ENCODE data around the gene AHCTF1. TPM values are rescaled to one million over a fixed set of nuclear protein-coding genes. Genes with fewer than 3 reads are reported as not detected.

The AHCTF1 gene
- 31.7 and 39.9 TPM in 2 replicates for total RNA-seq

GRCh38 chr1:246931549-246932365 lies at the start of gene AHCTF1:
AHCTF1 (minus strand) TSS chr1:246931948; CDS start chr1:246918370, 13,578 bp downstream.
- DNase-seq, result peak; percentile 98

- no peak for DNase-seq
Observed at GRCh38 chr1:246978785-246979184, 47.0 kb upstream of the AHCTF1 start.

- no peak for DNase-seq
Observed at GRCh38 chr1:246978281-246978680, 46.5 kb upstream of the AHCTF1 start.

- DNase-seq, result no peak
Observed at GRCh38 chr1:246971969-246972368, 40.2 kb upstream of the AHCTF1 start.

GRCh38 chr1:246971090-246971721 lies 39.5 kb upstream of the AHCTF1 start:
- peak; percentile 69 for DNase-seq

- no peak for DNase-seq
Observed at GRCh38 chr1:246969621-246970020, 37.9 kb upstream of the AHCTF1 start.

GRCh38 chr1:246966502-246966901 lies 34.8 kb upstream of the AHCTF1 start:
- DNase-seq, result no peak

GRCh38 chr1:246959944-246960693 lies 28.4 kb upstream of the AHCTF1 start:
- peak; percentile 70 for DNase-seq

GRCh38 chr1:246954126-246954525 lies 22.4 kb upstream of the AHCTF1 start:
- DNase-seq, result no peak

- DNase-seq, result no peak
Observed at GRCh38 chr1:246951413-246951812, 19.7 kb upstream of the AHCTF1 start.

- DNase-seq, result no peak
Observed at GRCh38 chr1:246949956-246950355, 18.2 kb upstream of the AHCTF1 start.

GRCh38 chr1:246947255-246947654 lies 15.5 kb upstream of the AHCTF1 start:
- peak; percentile 94 for DNase-seq

GRCh38 chr1:246946366-246946765 lies 14.6 kb upstream of the AHCTF1 start:
- DNase-seq, result no peak

GRCh38 chr1:246934765-246935164 lies 3.0 kb upstream of the AHCTF1 start:
- no peak for DNase-seq

- no peak for DNase-seq
Observed at GRCh38 chr1:246933893-246934292, 2.1 kb upstream of the AHCTF1 start.

- no peak for DNase-seq
Observed at GRCh38 chr1:246932366-246932700, 585 bp upstream of the AHCTF1 start.

GRCh38 chr1:246930830-246931548 lies 759 bp downstream of the AHCTF1 start:
- peak; percentile 72 for DNase-seq

- DNase-seq, result no peak
Observed at GRCh38 chr1:246925997-246926626, 5.6 kb downstream of the AHCTF1 start.

- no peak for DNase-seq
Observed at GRCh38 chr1:246923900-246924299, 7.8 kb downstream of the AHCTF1 start.

GRCh38 chr1:246923482-246923881 lies 8.3 kb downstream of the AHCTF1 start:
- DNase-seq, result peak; percentile 14

GRCh38 chr1:246921481-246921880 lies 10.3 kb downstream of the AHCTF1 start:
- peak; percentile 11 for DNase-seq

GRCh38 chr1:246919902-246920301 lies 11.8 kb downstream of the AHCTF1 start:
- DNase-seq, result no peak
